ENCODE measurements around the gene ROBO1. TPM values are rescaled to one million over a fixed set of nuclear protein-coding genes. Genes with fewer than 3 reads are reported as not detected.

ROBO1 gene
- total and polyA plus RNA-seq, 2 donors (not counting 3 experiments of a cell fraction or from before 2014, with no cell fraction given), result 5.9 to 14.2 TPM

DNA sequence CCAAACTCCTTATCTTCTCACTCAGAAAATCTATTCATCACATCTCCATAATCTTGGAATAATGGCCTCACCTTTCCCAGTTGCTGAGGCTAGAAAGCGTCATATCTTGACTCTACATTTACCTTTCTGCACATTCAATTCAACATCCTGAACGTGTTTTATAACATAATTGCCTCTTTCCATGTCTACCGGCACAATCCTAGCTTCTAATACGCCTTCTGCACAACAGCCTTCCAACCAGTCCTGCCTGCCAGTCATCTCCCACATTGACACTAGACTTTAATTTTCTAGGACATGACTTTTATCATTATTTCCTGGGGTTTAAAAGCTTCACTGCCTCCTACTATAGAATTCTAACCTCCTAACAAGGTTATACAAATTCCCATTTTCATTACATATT is 906.6 kb downstream of the ROBO1 start:
- H2AFZ ChIP-seq (ENCODE audit: low read depth, low read length), result no peak overlapping the region
- H3K9me3 ChIP-seq (replicated peaks; ENCODE audit: control insufficient read depth, insufficient read depth, low read length), result no peaks in the 10 kb centered on the region
- no TSS peak for BruUV-seq (replicated peaks)
- H3K36me3 ChIP-seq (ENCODE audit: control insufficient read depth in 2 of 2, extremely low read depth in 1 of 2, insufficient read depth in 2 of 2, low read length in 2 of 2), result no peaks in the 10 kb centered on the region
- H3K4me1 ChIP-seq (ENCODE audit: control insufficient read depth, extremely low read depth, insufficient read depth, low read length), result no peaks in the 10 kb centered on the region
- TF ChIP-seq MYC (IDR thresholded peaks at IDR 0.05; ENCODE audit: low read depth, low read length) (no peak), POLR2AphosphoS5 (IDR thresholded peaks at IDR 0.05; ENCODE audit: insufficient read depth, low read depth, low read length) (no peak), GATA2 (IDR thresholded peaks at IDR 0.05; ENCODE audit: insufficient read depth, insufficient read length, low read depth, low read length) (no peak), FOS (IDR thresholded peaks at IDR 0.05; ENCODE audit: borderline replicate concordance, insufficient read depth, low read length) (no peak), POLR2A (IDR thresholded peaks at IDR 0.05; ENCODE audit: low read depth, low read length) (no peak), EZH2 (IDR thresholded peaks at IDR 0.05; ENCODE audit: borderline replicate concordance, low read depth, low read length, severe bottlenecking) (no peak), JUN (IDR thresholded peaks at IDR 0.05; ENCODE audit: borderline replicate concordance, insufficient read depth, insufficient read length, low read depth) (no peak)
- TF ChIP-seq, protein P1, sequence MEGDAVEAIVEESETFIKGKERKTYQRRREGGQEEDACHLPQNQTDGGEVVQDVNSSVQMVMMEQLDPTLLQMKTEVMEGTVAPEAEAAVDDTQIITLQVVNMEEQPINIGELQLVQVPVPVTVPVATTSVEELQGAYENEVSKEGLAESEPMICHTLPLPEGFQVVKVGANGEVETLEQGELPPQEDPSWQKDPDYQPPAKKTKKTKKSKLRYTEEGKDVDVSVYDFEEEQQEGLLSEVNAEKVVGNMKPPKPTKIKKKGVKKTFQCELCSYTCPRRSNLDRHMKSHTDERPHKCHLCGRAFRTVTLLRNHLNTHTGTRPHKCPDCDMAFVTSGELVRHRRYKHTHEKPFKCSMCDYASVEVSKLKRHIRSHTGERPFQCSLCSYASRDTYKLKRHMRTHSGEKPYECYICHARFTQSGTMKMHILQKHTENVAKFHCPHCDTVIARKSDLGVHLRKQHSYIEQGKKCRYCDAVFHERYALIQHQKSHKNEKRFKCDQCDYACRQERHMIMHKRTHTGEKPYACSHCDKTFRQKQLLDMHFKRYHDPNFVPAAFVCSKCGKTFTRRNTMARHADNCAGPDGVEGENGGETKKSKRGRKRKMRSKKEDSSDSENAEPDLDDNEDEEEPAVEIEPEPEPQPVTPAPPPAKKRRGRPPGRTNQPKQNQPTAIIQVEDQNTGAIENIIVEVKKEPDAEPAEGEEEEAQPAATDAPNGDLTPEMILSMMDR (IDR thresholded peaks at IDR 0.05; ENCODE audit: extremely low read depth in 1 of 2, insufficient read depth in 1 of 2, low read depth in 1 of 2, low read length in 2 of 2), result no peak
- TF ChIP-seq, protein P2, sequence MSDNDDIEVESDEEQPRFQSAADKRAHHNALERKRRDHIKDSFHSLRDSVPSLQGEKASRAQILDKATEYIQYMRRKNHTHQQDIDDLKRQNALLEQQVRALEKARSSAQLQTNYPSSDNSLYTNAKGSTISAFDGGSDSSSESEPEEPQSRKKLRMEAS (IDR thresholded peaks at IDR 0.05; ENCODE audit: insufficient read depth, insufficient read length), result no peak
- no peaks in the 10 kb centered on the region for H4K20me1 ChIP-seq (replicated peaks; ENCODE audit: control insufficient read depth, extremely low read depth, insufficient read depth, low read length)
- ChIA-PET CTCF (no interaction called here), POLR2A (no interaction called here)
- H3K4me3 ChIP-seq (replicated peaks in 1 of 3; ENCODE audit: insufficient read depth in 1 of 3, low read depth in 1 of 3, low read length in 3 of 3), result no peak overlapping the region
- DNase-seq (ENCODE audit: low read depth, low spot score) (no peak), FAIRE-seq (no peak)
- dilution Hi-C loops (cut with MboI; ENCODE audit: extremely low pct_ligation_motif_present, low sequenced_read_pairs), result no loop called here
- no peaks in the 10 kb centered on the region for H3K9me1 ChIP-seq (replicated peaks; ENCODE audit: control insufficient read depth, extremely low read depth, insufficient read depth, low read length)
- H3K27me3 ChIP-seq (ENCODE audit: control insufficient read depth in 2 of 2, insufficient read depth in 2 of 2, low read length in 2 of 2), result no peaks in the 10 kb centered on the region
- no peak overlapping the region for H3K9ac ChIP-seq (replicated peaks; ENCODE audit: extremely low read depth, insufficient read depth, low read length)
- no peak overlapping the region for H3K4me2 ChIP-seq (ENCODE audit: insufficient read depth, low read length)
- intact Hi-C loops (cut with micrococcal nuclease), result no loop called here
- H3K27ac ChIP-seq (ENCODE audit: insufficient read depth, low read depth, low read length), result no peak overlapping the region
- no peaks in the 10 kb centered on the region for H3K79me2 ChIP-seq (ENCODE audit: control insufficient read depth, insufficient read depth, low read length)

All from endothelial cell of umbilical vein (primary cell).